Spleen (tissue), 11 donors: ENCODE data around the gene EFCAB8. TPM values are rescaled to one million over a fixed set of nuclear protein-coding genes. Genes with fewer than 3 reads are reported as not detected.

Experiments
- DNase-seq: peaks from one replicate; pipeline ENCODE4 v3.0.0-alpha.2; 2020
- H3K27ac ChIP-seq, 8 donors: fragments of 200-600 bp; sonication (generic) in 7 of 8; 1 replicate in 4 of 8; 2 replicates in 4 of 8; pipeline versions ENCODE4 v1.5.0 to v1.8.0; 2016 to 2021; ENCODE audit warnings: inconsistent platforms in 4 of 8, mild to moderate bottlenecking in 4 of 8, moderate library complexity in 1 of 8
- H3K27me3 ChIP-seq, 7 donors: fragments of 200-600 bp; sonication (generic) in 6 of 7; replicated peaks in 1 of 7; 1 replicate in 4 of 7; 2 replicates in 3 of 7; pipeline versions ENCODE4 v1.5.0 to v1.8.0; 2016 to 2021; ENCODE audit warnings: inconsistent platforms in 3 of 7, mild to moderate bottlenecking in 1 of 7
- H3K36me3 ChIP-seq, 6 donors: fragments of 200-600 bp; sonication (generic) in 5 of 6; 1 replicate in 4 of 6; 2 replicates in 2 of 6; pipeline versions ENCODE4 v1.5.0 to v1.8.0; 2016 to 2021; ENCODE audit warnings: inconsistent platforms in 2 of 6
- H3K4me1 ChIP-seq, 6 donors: fragments of 200-600 bp; sonication (generic) in 5 of 6; 1 replicate in 3 of 6; 2 replicates in 3 of 6; pipeline versions ENCODE4 v1.5.0 to v1.8.0; 2016 to 2021; ENCODE audit warnings: inconsistent platforms in 3 of 6
- H3K4me3 ChIP-seq, 8 donors: fragments of 200-600 bp; sonication (generic) in 7 of 8; 1 replicate in 4 of 8; 2 replicates in 4 of 8; pipeline versions ENCODE4 v1.5.0 to v1.8.0; 2016 to 2021; ENCODE audit warnings: inconsistent platforms in 4 of 8, mild to moderate bottlenecking in 4 of 8, moderate library complexity in 2 of 8
- H3K9me3 ChIP-seq, 8 donors: fragments of 200-600 bp; sonication (generic) in 7 of 8; 1 replicate in 4 of 8; 2 replicates in 4 of 8; pipeline versions ENCODE4 v1.5.0 to v1.8.0; 2016 to 2021; ENCODE audit warnings: inconsistent platforms in 4 of 8
- CTCF ChIP-seq, 11 experiments: fragments of 200-600 bp in 7 of 11; fragments of 450-650 bp in 4 of 11; sonication (generic) in 4 of 11; IDR thresholded peaks in 8 of 11; conservative IDR thresholded peaks in 3 of 11; 1 replicate in 7 of 11; 2 replicates in 4 of 11; pipeline versions ENCODE4 v1.4.0 to v1.8.0; 2016 to 2021; ENCODE audit warnings: antibody characterized with exemption in 11 of 11, inconsistent platforms in 4 of 11, mild to moderate bottlenecking in 1 of 11
- POLR2A ChIP-seq, 3 donors: fragments of 450-650 bp; IDR thresholded peaks; one replicate each; pipeline ENCODE4 v1.5.1; 2017; ENCODE audit warnings: antibody characterized with exemption in 3 of 3, mild to moderate bottlenecking in 1 of 3
- POLR2AphosphoS5 ChIP-seq, 3 donors: sonication (generic); formaldehyde crosslinking; IDR thresholded peaks; one replicate each; pipeline ENCODE4 v1.5.1; 2017; ENCODE audit warnings: antibody characterized with exemption in 3 of 3
- WGBS, 5 donors: extraction: QIAGEN DNeasy Blood & Tissue Kit in 3 of 5; methylation state at CpG; one replicate each; pipeline versions ENCODE4 v1.1.5 to v1.1.7; 2013 to 2018; 5-methylcytosine and 5-hydroxymethylcytosine counted together
- intact Hi-C: fragments of 100-400 bp; cut with DNase I; formaldehyde crosslinking; loops from one replicate; pipeline ENCODE4 v1.15.0; 2023; ENCODE audit warnings: low total_unique reads
- polyA plus RNA-seq, 3 donors: library from polyadenylated mRNA; stranded (reverse); fragments of 200-250 nt; gene quantifications; one replicate each; pipeline ENCODE4 v1.2.1, GENCODE V29; 2013
- total RNA-seq, 7 donors: library from RNA; depleted of rRNA in 3 of 7; stranded (reverse); fragments of >200 nt in 3 of 7; fragmentation: NEBNext Ultra II Directional in 4 of 7; extraction: Animal tissue kit (Norgen Biotek cat#: 25700) in 4 of 7; gene quantifications; one replicate each; pipeline versions ENCODE4 v1.1.0 to v1.2.1, GENCODE V29; 2016 to 2021
- donor health status: healthy with polysubstance abuse.
- donor health status: DM: no; HTN: no; CAD: no; lungs with moderate emphysema.
- donor health status: DM: no; HTN: no; CAD: no.
- donor health status: Bipolar disorder and iron deficiency.
- donor health status: healthy.
- donor health status: DM: no; HTN: no; CAD: no.
- donor health status: DM: yes; HTN: yes; CAD: no.

The EFCAB8 gene
- total and polyA plus RNA-seq, 10 donors = 0.06 to 4.2 (median 1.0) TPM

- Histone ChIP-seq H3K4me3 (no peak overlapping the region), H3K9me3 (no peaks in the 10 kb centered on the region), H3K4me1 (peaks cover 0 to 42% (median 9%) of the 10 kb centered on the region in 6 donors), H3K36me3 (peaks cover 6 to 97% (median 59%) of the 10 kb centered on the region in 6 donors), H3K27me3 (no peaks in the 10 kb centered on the region), H3K27ac (no peak overlapping the region)
- TF ChIP-seq POLR2A (IDR thresholded peaks at IDR 0.05) = no peak
- TF ChIP-seq POLR2AphosphoS5 (IDR thresholded peaks at IDR 0.05) = no peak
- no peak for TF ChIP-seq CTCF (IDR thresholded peaks at IDR 0.05 in 8 of 11, conservative IDR thresholded peaks at IDR 0.05 in 3 of 11)
- intact Hi-C loops = no loop called here
- no peak for DNase-seq
These were observed 23.8 kb upstream of the EFCAB8 start for GRCh38 chr20:32834972-32835371.

- intact Hi-C loops = no loop called here
- Histone ChIP-seq H3K27ac (no peak overlapping the region), H3K27me3 (no peaks in the 10 kb centered on the region), H3K4me1 (peaks cover 0 to 32% (median 2%) of the 10 kb centered on the region in 6 donors), H3K9me3 (no peaks in the 10 kb centered on the region), H3K36me3 (peaks cover 6 to 97% (median 78%) of the 10 kb centered on the region in 6 donors), H3K4me3 (no peak overlapping the region)
- no peak for DNase-seq
- WGBS, 5 donors = 46 to 97% (median 64%) methylated on average over 1 of the region's 1 CpG
- TF ChIP-seq CTCF (IDR thresholded peaks at IDR 0.05 in 8 of 11, conservative IDR thresholded peaks at IDR 0.05 in 3 of 11) = no peak
- TF ChIP-seq POLR2A (IDR thresholded peaks at IDR 0.05) = no peak
- TF ChIP-seq POLR2AphosphoS5 (IDR thresholded peaks at IDR 0.05) = no peak
These were observed 21.6 kb upstream of the EFCAB8 start for GRCh38 chr20:32837157-32837556.

DNA sequence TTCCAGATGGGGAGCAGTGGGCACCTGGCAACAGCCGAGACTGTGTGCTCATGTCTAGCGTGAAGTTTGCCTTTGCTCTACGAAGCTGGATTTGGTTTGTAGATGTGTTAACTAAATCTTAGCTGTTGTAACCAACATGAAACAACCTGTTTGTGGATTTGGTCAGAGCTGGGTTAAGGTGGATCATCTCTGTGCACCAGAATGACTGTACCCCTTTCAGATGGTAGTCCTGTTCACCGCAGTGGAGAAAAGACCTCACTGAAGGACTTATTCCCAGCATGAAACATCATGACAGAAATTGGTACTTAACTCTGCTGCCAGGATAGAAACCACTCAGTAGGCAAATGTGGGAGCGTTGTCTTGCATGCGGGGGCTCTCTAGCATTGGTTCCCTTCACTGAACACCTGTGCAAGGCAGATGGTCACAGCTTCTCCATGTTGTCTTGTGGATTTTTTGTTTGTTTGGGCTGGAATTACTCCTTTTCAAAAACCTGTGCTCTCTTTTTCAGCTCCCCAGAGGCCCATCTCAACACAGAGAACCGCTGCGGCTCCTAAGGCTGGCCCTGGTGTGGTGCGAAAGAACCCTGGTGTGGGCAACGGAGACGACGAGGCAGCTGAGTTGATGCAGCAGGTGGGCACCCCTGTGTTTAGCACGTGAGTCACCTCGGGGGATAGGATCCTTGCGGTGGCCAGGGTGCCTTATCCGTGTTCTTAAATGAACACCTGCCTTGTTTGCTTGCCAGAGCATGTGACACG is 19.3 kb upstream of the EFCAB8 start:
- DNase-seq = no peak
- H3K36me3 ChIP-seq = peaks cover 8 to 100% (median 84%) of the 10 kb centered on the region in 6 donors
- TF ChIP-seq CTCF (IDR thresholded peaks at IDR 0.05 in 8 of 11, conservative IDR thresholded peaks at IDR 0.05 in 3 of 11) (no peak), POLR2AphosphoS5 (IDR thresholded peaks at IDR 0.05) (no peak), POLR2A (IDR thresholded peaks at IDR 0.05) (no peak)
- intact Hi-C loops = no loop called here
- no peaks in the 10 kb centered on the region for H3K27me3 ChIP-seq
- H3K27ac ChIP-seq = no peak overlapping the region
- no peak overlapping the region for H3K4me3 ChIP-seq
- H3K9me3 ChIP-seq = no peaks in the 10 kb centered on the region
- peaks cover 0 to 17% (median 0%) of the 10 kb centered on the region in 6 donors for H3K4me1 ChIP-seq
- 86 to 92% (median 92%) methylated on average over 17 of the region's 17 CpGs for WGBS, 5 donors

- Histone ChIP-seq H3K27ac (no peak overlapping the region), H3K4me1 (peaks cover 0 to 17% (median 0%) of the 10 kb centered on the region in 6 donors), H3K9me3 (no peaks in the 10 kb centered on the region), H3K36me3 (peaks cover 8 to 100% (median 82%) of the 10 kb centered on the region in 6 donors), H3K4me3 (no peak overlapping the region), H3K27me3 (no peaks in the 10 kb centered on the region)
- TF ChIP-seq CTCF (IDR thresholded peaks at IDR 0.05 in 8 of 11, conservative IDR thresholded peaks at IDR 0.05 in 3 of 11) (no peak), POLR2A (IDR thresholded peaks at IDR 0.05) (no peak), POLR2AphosphoS5 (IDR thresholded peaks at IDR 0.05) (no peak)
- no peak for DNase-seq
- intact Hi-C loops = no loop called here
- 78 to 96% (median 89%) methylated on average over 4 of the region's 4 CpGs for WGBS, 5 donors
These were observed 18.8 kb upstream of the EFCAB8 start for GRCh38 chr20:32839982-32840285.
